ENCODE results near the gene RUFY1.

The RUFY1 gene

DNA sequence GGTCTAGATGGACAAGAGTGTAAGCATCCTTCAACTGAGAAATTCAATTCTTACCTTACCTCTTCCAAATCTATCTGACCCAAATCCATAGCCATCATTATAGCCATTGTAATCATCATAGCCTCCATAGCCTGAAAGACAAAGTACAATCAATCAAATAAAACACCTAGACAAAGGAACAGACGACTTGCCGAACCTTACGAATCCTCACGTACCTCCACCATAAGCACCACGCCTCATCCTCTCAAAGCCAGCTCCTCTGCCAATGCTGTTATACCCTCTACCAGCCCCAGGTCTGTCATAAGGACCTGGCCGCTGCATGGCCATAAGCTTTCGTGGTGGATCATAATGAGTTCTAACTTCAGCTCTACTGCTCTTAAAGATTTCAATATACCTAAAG is 67.6 kb downstream of the RUFY1 start:
- TF ChIP-seq, protein P1, sequence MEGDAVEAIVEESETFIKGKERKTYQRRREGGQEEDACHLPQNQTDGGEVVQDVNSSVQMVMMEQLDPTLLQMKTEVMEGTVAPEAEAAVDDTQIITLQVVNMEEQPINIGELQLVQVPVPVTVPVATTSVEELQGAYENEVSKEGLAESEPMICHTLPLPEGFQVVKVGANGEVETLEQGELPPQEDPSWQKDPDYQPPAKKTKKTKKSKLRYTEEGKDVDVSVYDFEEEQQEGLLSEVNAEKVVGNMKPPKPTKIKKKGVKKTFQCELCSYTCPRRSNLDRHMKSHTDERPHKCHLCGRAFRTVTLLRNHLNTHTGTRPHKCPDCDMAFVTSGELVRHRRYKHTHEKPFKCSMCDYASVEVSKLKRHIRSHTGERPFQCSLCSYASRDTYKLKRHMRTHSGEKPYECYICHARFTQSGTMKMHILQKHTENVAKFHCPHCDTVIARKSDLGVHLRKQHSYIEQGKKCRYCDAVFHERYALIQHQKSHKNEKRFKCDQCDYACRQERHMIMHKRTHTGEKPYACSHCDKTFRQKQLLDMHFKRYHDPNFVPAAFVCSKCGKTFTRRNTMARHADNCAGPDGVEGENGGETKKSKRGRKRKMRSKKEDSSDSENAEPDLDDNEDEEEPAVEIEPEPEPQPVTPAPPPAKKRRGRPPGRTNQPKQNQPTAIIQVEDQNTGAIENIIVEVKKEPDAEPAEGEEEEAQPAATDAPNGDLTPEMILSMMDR (IDR thresholded peaks at IDR 0.05; ENCODE audit: low read depth, low read length, missing control alignments), result no peak
- no peak for DNase-seq (ENCODE audit: extremely low read depth, low read depth)
- peak overlapping the region; percentile 95 for H3K4me3 ChIP-seq (replicated peaks; ENCODE audit: low read depth, low read length)

DNA sequence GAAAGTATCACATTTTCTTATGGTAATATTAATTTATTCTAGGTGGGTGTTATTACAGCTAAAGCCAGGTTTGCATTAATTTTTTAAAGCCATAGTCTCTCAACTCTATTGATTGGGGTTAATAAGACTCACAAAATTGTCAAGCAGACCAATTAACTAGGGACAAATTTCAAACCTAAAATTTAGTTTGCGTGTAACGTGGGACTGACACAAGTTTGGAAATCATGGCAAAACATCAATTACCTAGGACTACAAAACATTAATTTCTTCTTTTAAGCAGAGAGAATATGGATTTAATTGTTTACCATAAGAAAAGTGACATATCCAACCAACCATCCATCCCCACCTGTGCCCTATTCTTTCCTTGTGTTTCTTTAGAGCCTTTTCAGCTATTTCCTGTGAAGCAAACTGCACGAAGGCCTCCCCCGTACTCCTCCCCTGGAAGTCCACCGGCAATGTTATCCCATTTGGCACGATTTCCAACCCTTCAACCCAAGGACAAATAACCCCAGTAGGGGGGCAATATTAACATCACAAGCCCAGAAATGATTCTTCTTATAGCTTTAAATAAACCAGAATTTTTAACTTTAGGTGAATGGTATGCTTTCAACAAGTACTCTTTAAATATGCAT is 68.7 kb downstream of the RUFY1 start:
- no peak for DNase-seq (ENCODE audit: extremely low read depth, low read depth)
- peak overlapping the region; percentile 95 for H3K4me3 ChIP-seq (replicated peaks; ENCODE audit: low read depth, low read length)
- TF ChIP-seq, protein P1 (IDR thresholded peaks at IDR 0.05; ENCODE audit: low read depth, low read length, missing control alignments), result no peak

DNA sequence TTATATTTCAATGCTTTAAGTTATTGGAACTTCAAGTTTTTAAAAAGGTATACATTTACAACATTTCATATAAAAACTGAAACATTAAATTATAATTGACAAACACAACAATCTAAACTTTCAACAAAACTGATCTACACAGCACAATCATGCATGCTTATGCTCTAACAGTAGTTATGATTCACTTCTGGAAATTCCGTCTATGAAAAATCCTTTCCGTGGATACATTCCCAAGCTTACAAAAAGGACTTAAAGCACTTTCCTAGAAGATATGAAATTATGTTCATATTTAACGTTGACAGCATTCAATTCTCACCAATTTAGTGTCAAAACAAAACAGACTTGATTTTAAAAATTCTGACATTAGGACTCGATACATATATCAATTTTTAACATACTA is 69.4 kb downstream of the RUFY1 start:
- TF ChIP-seq, protein P1 (IDR thresholded peaks at IDR 0.05; ENCODE audit: low read depth, low read length, missing control alignments), result no peak
- no peak for DNase-seq (ENCODE audit: extremely low read depth, low read depth)
- H3K4me3 ChIP-seq (replicated peaks; ENCODE audit: low read depth, low read length), result peak overlapping the region; percentile 95

DNA sequence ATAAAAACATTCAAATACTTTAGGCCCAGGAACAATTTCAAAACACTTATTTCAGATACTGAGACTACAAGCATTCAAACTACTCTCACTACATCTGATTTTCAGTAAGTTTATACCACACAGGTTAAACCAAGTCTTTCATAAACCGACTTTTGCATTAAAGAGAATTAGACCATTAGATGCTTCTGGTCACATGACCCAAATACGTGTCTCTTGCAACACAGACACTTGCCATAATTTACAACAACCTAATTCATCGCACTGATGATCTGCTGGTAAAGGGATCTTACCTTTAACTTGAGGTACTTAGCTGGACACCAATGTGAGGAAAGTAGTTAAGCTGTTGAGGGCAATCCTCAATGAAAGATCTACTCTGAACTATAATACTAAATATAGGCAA is 69.9 kb downstream of the RUFY1 start:
- TF ChIP-seq, protein P1 (IDR thresholded peaks at IDR 0.05; ENCODE audit: low read depth, low read length, missing control alignments), result no peak
- H3K4me3 ChIP-seq (replicated peaks; ENCODE audit: low read depth, low read length), result peak overlapping the region; percentile 95
- DNase-seq (ENCODE audit: extremely low read depth, low read depth), result no peak

DNA sequence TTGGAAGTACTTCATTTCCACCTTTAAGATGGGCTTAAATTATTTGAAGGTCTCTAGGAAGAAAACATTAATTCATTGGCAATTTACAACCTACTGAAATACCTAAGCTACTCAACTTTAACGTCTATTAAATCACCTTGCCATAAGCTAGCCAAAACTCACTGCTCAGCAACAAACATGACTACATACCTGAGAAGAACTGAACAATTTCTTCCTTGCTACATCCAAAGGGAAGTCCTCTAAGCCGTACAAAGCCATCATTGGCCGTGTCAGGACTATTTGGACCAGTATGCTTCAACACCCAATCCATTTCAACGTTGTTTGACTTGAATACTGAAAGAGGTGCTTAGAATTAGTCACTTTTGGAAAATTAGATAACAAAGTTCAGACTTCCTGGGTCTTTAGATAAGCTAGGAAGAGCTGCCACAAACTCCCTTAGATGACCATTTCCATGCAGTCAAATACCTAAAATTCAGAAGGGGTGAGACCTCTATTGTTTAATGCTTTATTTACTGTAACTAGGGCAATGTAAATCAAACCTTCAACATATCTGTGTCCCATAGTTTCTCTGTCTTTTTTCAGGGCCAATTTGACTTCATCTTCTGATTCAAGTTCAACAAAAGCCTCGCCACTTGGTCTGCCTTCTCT is 70.5 kb downstream of the RUFY1 start:
- DNase-seq (ENCODE audit: extremely low read depth, low read depth), result no peak
- H3K4me3 ChIP-seq (replicated peaks; ENCODE audit: low read depth, low read length), result peak overlapping the region; percentile 95
- TF ChIP-seq, protein P1 (IDR thresholded peaks at IDR 0.05; ENCODE audit: low read depth, low read length, missing control alignments), result no peak

DNA sequence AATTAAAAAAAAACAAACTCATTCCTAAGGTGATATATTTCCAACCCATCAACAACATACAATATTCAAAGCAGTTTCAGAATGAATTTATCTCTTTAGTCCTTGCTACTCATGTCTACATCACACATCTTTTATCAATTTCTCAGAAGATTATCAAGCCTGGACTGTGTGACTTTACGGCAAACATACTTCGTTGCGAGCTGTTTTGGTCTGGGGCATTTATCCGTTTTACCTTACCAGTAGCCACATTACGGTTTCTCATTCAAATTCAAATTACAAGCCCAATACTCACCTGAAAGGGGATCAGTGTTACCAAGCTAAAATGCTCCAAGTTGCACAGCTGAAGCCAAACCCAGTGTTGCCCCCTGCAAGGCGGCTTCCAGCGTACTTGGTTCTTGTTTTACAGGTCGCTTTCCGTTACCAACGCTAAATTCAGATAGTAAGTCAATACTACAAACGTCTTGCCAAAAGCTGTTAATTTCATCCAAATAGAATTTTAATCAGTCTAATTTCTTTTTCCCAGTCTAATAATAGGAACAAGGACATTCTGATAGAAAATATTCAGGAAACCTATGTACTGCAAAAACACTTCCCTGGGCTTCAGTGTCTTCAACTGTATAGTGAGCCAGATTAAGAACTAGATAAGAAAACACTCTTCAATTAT is 71.3 kb downstream of the RUFY1 start:
- TF ChIP-seq, protein P1 (IDR thresholded peaks at IDR 0.05; ENCODE audit: low read depth, low read length, missing control alignments), result no peak
- peak overlapping the region; percentile 95 for H3K4me3 ChIP-seq (replicated peaks; ENCODE audit: low read depth, low read length)
- no peak for DNase-seq (ENCODE audit: extremely low read depth, low read depth)
